ENCODE measurements around the gene GFI1. TPM values are rescaled to one million over a fixed set of nuclear protein-coding genes. Genes with fewer than 3 reads are reported as not detected.

The GFI1 gene
- total and polyA plus RNA-seq, 2 of the 13 experiments (the other 11 are each of a cell fraction or from before 2014, with no cell fraction given): 10.3 to 10.5 TPM

DNA sequence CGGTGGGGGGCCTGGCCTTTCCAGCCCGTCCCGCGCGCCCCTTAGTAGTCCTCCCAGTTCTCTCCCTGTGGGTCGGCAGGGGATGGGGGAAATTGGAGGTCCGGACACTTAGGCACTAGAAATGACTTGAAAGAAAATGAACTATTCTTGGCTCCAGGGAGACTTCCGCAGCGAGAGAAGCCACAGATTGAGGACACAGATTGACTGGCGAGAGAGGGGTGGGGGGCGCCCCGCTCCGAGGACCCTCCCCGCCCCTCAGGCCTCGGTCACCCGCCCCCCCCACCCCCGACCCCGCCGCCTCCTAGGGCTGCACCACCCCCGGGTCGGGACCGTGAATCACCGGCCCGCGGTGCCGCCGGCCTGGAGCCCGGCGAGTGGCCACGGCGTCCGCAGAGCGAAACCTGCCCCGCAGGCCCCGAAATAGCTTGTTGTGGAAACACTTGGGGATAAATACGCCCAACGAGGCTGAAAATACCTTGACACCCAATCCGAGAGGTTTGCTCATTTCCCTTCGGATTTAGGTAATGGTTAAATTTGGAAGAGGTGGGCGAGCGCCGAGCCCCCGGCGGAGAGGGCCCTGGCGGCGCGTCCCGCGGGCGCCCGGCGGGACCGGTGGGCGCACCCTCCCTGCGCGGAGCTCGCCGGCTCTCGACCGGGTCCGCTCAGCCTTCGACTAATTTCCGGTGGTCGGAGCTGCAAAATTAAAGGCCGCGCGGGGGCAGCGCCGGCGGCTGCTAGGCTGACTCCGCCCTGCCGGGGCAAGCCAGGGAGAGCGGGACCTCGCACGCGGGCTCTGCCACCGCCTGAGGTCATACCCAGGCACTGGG lies at the start of gene GFI1 (continued):
- TF ChIP-seq, protein P1, sequence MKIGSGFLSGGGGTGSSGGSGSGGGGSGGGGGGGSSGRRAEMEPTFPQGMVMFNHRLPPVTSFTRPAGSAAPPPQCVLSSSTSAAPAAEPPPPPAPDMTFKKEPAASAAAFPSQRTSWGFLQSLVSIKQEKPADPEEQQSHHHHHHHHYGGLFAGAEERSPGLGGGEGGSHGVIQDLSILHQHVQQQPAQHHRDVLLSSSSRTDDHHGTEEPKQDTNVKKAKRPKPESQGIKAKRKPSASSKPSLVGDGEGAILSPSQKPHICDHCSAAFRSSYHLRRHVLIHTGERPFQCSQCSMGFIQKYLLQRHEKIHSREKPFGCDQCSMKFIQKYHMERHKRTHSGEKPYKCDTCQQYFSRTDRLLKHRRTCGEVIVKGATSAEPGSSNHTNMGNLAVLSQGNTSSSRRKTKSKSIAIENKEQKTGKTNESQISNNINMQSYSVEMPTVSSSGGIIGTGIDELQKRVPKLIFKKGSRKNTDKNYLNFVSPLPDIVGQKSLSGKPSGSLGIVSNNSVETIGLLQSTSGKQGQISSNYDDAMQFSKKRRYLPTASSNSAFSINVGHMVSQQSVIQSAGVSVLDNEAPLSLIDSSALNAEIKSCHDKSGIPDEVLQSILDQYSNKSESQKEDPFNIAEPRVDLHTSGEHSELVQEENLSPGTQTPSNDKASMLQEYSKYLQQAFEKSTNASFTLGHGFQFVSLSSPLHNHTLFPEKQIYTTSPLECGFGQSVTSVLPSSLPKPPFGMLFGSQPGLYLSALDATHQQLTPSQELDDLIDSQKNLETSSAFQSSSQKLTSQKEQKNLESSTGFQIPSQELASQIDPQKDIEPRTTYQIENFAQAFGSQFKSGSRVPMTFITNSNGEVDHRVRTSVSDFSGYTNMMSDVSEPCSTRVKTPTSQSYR (CRISPR knock-in tag; IDR thresholded peaks at IDR 0.05; ENCODE audit: borderline replicate concordance): no peak
- TF ChIP-seq TEAD2 (CRISPR knock-in tag; IDR thresholded peaks at IDR 0.05) (no peak), CBX2 (IDR thresholded peaks at IDR 0.05; ENCODE audit: low read depth, low read length) (no peak), CBX2 (CRISPR knock-in tag; IDR thresholded peaks at IDR 0.05; ENCODE audit: low read depth) (no peak), SMARCE1 (IDR thresholded peaks at IDR 0.05; ENCODE audit: borderline replicate concordance) (no peak), ZBTB7A (CRISPR knock-in tag; IDR thresholded peaks at IDR 0.05) (peak; percentile 33; the same call in 1 of the 2 replicates), ZNF709 (CRISPR knock-in tag; IDR thresholded peaks at IDR 0.05) (no peak), MAFF (IDR thresholded peaks at IDR 0.05; ENCODE audit: low read depth, low read length) (no peak), KMT2A (CRISPR knock-in tag; IDR thresholded peaks at IDR 0.05) (peak; percentile 57; the same call in 1 of the 2 replicates), NPAS2 (CRISPR knock-in tag; IDR thresholded peaks at IDR 0.05; ENCODE audit: borderline replicate concordance) (no peak), ZNF24 (IDR thresholded peaks at IDR 0.05) (0 out of 2 replicates have a peak, but pooled peaks have one; percentile 13), SMC3 (IDR thresholded peaks at IDR 0.05; ENCODE audit: low read length) (no peak), ISX (CRISPR knock-in tag; conservative IDR thresholded peaks at IDR 0.05) (no peak), HNF4G (IDR thresholded peaks at IDR 0.05; ENCODE audit: borderline replicate concordance, low read depth, low read length) (no peak), HNF4G (CRISPR knock-in tag; IDR thresholded peaks at IDR 0.05; ENCODE audit: borderline replicate concordance, low read depth) (no peak), ZNF569 (CRISPR knock-in tag; IDR thresholded peaks at IDR 0.05; ENCODE audit: borderline replicate concordance) (no peak)
- TF ChIP-seq, protein P2, sequence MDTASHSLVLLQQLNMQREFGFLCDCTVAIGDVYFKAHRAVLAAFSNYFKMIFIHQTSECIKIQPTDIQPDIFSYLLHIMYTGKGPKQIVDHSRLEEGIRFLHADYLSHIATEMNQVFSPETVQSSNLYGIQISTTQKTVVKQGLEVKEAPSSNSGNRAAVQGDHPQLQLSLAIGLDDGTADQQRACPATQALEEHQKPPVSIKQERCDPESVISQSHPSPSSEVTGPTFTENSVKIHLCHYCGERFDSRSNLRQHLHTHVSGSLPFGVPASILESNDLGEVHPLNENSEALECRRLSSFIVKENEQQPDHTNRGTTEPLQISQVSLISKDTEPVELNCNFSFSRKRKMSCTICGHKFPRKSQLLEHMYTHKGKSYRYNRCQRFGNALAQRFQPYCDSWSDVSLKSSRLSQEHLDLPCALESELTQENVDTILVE (CRISPR knock-in tag; IDR thresholded peaks at IDR 0.05): no peak
- TF ChIP-seq, protein P3, sequence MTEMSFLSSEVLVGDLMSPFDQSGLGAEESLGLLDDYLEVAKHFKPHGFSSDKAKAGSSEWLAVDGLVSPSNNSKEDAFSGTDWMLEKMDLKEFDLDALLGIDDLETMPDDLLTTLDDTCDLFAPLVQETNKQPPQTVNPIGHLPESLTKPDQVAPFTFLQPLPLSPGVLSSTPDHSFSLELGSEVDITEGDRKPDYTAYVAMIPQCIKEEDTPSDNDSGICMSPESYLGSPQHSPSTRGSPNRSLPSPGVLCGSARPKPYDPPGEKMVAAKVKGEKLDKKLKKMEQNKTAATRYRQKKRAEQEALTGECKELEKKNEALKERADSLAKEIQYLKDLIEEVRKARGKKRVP (CRISPR knock-in tag; IDR thresholded peaks at IDR 0.05): 0 out of 4 replicates have a peak, but pooled peaks of 1 of the 2 experiments have one; percentile 25
- TF ChIP-seq, protein P4, sequence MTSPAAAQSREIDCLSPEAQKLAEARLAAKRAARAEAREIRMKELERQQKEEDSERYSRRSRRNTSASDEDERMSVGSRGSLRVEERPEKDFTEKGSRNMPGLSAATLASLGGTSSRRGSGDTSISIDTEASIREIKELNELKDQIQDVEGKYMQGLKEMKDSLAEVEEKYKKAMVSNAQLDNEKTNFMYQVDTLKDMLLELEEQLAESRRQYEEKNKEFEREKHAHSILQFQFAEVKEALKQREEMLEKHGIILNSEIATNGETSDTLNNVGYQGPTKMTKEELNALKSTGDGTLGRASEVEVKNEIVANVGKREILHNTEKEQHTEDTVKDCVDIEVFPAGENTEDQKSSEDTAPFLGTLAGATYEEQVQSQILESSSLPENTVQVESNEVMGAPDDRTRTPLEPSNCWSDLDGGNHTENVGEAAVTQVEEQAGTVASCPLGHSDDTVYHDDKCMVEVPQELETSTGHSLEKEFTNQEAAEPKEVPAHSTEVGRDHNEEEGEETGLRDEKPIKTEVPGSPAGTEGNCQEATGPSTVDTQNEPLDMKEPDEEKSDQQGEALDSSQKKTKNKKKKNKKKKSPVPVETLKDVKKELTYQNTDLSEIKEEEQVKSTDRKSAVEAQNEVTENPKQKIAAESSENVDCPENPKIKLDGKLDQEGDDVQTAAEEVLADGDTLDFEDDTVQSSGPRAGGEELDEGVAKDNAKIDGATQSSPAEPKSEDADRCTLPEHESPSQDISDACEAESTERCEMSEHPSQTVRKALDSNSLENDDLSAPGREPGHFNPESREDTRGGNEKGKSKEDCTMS (CRISPR knock-in tag; conservative IDR thresholded peaks at IDR 0.05): no peak

Measured in HepG2 (cell line).